ENCODE results near the gene HBG1.
A peak's percentile ranks its signal among the peaks of the same experiment; 100 is the strongest.

Gene HBG1

DNA sequence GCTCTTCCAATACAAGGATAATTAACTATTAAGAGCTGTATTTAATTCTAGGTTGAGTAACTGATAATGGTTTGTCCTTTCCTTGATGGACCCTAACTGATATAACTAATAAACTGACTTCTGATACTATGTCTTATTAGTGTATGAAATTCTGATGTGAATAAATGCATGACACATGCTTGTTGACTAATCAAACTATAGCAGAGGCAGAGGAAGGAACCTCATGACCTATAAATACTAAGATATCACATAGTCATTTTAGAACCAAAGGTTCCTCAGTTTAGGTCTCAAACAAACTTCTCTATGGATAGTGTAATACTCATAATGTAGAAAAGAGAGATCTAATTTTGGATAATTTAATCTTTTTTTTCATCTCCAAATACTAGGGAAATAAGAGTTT is 10.6 kb downstream of the HBG1 start:
- H3K4me3 ChIP-seq (ENCODE audit: low read depth, low read length), result no peak overlapping the region
- no peak for DNase-seq (ENCODE audit: low read depth)
- TF ChIP-seq, protein P1, sequence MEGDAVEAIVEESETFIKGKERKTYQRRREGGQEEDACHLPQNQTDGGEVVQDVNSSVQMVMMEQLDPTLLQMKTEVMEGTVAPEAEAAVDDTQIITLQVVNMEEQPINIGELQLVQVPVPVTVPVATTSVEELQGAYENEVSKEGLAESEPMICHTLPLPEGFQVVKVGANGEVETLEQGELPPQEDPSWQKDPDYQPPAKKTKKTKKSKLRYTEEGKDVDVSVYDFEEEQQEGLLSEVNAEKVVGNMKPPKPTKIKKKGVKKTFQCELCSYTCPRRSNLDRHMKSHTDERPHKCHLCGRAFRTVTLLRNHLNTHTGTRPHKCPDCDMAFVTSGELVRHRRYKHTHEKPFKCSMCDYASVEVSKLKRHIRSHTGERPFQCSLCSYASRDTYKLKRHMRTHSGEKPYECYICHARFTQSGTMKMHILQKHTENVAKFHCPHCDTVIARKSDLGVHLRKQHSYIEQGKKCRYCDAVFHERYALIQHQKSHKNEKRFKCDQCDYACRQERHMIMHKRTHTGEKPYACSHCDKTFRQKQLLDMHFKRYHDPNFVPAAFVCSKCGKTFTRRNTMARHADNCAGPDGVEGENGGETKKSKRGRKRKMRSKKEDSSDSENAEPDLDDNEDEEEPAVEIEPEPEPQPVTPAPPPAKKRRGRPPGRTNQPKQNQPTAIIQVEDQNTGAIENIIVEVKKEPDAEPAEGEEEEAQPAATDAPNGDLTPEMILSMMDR (IDR thresholded peaks at IDR 0.05; ENCODE audit: insufficient read depth, low read depth, low read length, missing control alignments), result no peak

DNA sequence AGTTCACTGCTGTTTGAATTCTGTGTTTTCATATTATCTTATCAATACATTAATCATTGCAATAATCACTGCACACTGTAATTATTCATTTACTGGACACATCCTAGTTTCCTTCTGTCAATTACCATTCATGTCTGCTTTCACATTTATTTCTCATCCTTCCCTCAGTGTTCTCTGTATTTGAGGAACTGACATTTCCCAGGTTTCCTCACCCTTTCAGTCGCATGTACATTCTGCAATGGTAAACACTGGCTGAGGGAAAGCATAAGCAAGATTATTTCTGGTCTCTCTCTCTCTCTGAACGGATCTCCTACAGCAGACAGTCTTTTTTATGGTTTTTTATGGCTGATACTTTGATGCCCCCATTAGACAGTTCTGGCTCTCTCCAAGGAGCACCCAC is 11.2 kb downstream of the HBG1 start:
- TF ChIP-seq, protein P1 (IDR thresholded peaks at IDR 0.05; ENCODE audit: insufficient read depth, low read depth, low read length, missing control alignments), result no peak
- no peak overlapping the region for H3K4me3 ChIP-seq (ENCODE audit: low read depth, low read length)
- no peak for DNase-seq (ENCODE audit: low read depth)

DNA sequence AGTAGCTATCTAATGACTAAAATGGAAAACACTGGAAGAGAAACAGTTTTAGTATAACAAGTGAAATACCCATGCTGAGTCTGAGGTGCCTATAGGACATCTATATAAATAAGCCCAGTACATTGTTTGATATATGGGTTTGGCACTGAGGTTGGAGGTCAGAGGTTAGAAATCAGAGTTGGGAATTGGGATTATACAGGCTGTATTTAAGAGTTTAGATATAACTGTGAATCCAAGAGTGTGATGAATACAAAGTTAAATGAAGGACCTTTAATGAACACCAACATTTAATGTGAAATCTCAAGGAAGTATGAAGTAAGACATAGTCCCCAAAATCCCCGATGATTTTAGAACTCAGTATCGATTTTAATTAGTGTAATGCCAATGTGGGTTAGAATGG is 12.2 kb downstream of the HBG1 start:
- no peak overlapping the region for H3K4me3 ChIP-seq (ENCODE audit: low read depth, low read length)
- no peak for DNase-seq (ENCODE audit: low read depth)
- TF ChIP-seq, protein P1 (IDR thresholded peaks at IDR 0.05; ENCODE audit: insufficient read depth, low read depth, low read length, missing control alignments), result no peak

- no peak for DNase-seq (ENCODE audit: low read depth)
- TF ChIP-seq, protein P1 (IDR thresholded peaks at IDR 0.05; ENCODE audit: insufficient read depth, low read depth, low read length, missing control alignments), result no peak
- H3K4me3 ChIP-seq (ENCODE audit: low read depth, low read length), result no peak overlapping the region
These were observed 14.1 kb downstream of the HBG1 start for GRCh38 chr11:5235364-5236095.

GRCh38 chr11:5234381-5234834 is 15.2 kb downstream of the HBG1 start, which contains the start of gene HBD:
Gene HBD, minus strand, starts transcription at chr11:5234483. Its CDS starts 50 bp downstream, at chr11:5234433.
- TF ChIP-seq, protein P1 (IDR thresholded peaks at IDR 0.05; ENCODE audit: insufficient read depth, low read depth, low read length, missing control alignments), result no peak
- no peak within 1 kb of the TSS for H3K4me3 ChIP-seq (ENCODE audit: low read depth, low read length)
- DNase-seq (ENCODE audit: low read depth), result peak; percentile 16

GRCh38 chr11:5233307-5233706 is 16.4 kb downstream of the HBG1 start:
- no peak for DNase-seq (ENCODE audit: low read depth)
- H3K4me3 ChIP-seq (ENCODE audit: low read depth, low read length), result no peak overlapping the region
- TF ChIP-seq, protein P1 (IDR thresholded peaks at IDR 0.05; ENCODE audit: insufficient read depth, low read depth, low read length, missing control alignments), result no peak

DNA sequence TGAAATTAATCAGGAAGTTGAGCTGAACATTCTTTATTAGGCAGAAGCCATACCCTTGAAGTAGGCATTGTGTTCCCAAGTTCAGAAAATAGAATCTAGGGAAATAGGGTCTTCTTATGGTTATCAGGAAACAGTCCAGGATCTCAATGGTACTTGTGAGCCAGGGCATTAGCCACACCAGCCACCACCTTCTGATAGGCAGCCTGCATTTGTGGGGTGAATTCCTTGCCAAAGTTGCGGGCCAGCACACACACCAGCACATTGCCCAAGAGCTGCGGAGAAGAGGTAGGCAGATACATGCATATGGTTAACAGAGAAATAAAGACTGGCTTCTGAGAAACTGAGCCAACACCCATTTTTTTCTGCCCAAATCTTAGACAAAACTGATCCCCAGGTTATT is 16.8 kb downstream of the HBG1 start:
- TF ChIP-seq, protein P1 (IDR thresholded peaks at IDR 0.05; ENCODE audit: insufficient read depth, low read depth, low read length, missing control alignments), result no peak
- no peak overlapping the region for H3K4me3 ChIP-seq (ENCODE audit: low read depth, low read length)
- no peak for DNase-seq (ENCODE audit: low read depth)

Data from GM12865 (cell line).